Choroid plexus epithelial cell (primary cell): ENCODE results near the gene RANBP3.
"Not testable (repeated sequence)": the region's sequence is repeated elsewhere in the genome, so short reads cannot be mapped to it uniquely, and the experiment has no call there.

Experiments
- DNase-seq: peaks from one replicate; pipeline ENCODE4 v3.0.0-alpha.2; 2010; ENCODE audit warnings: low read depth
- H3K4me3 ChIP-seq: 2 replicates; pipeline ENCODE4 v1.5.1; 2011; ENCODE audit warnings: low read depth, mild to moderate bottlenecking, control low read depth, low read length, moderate library complexity
- TF ChIP-seq, protein P1 (sequence below): conservative IDR thresholded peaks from 2 replicates; pipeline ENCODE4 v1.5.1; 2011; ENCODE audit warnings: low read depth, mild to moderate bottlenecking, control low read depth, inconsistent platforms, low read length, moderate library complexity

RANBP3 gene, protein sequence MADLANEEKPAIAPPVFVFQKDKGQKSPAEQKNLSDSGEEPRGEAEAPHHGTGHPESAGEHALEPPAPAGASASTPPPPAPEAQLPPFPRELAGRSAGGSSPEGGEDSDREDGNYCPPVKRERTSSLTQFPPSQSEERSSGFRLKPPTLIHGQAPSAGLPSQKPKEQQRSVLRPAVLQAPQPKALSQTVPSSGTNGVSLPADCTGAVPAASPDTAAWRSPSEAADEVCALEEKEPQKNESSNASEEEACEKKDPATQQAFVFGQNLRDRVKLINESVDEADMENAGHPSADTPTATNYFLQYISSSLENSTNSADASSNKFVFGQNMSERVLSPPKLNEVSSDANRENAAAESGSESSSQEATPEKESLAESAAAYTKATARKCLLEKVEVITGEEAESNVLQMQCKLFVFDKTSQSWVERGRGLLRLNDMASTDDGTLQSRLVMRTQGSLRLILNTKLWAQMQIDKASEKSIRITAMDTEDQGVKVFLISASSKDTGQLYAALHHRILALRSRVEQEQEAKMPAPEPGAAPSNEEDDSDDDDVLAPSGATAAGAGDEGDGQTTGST

DNA sequence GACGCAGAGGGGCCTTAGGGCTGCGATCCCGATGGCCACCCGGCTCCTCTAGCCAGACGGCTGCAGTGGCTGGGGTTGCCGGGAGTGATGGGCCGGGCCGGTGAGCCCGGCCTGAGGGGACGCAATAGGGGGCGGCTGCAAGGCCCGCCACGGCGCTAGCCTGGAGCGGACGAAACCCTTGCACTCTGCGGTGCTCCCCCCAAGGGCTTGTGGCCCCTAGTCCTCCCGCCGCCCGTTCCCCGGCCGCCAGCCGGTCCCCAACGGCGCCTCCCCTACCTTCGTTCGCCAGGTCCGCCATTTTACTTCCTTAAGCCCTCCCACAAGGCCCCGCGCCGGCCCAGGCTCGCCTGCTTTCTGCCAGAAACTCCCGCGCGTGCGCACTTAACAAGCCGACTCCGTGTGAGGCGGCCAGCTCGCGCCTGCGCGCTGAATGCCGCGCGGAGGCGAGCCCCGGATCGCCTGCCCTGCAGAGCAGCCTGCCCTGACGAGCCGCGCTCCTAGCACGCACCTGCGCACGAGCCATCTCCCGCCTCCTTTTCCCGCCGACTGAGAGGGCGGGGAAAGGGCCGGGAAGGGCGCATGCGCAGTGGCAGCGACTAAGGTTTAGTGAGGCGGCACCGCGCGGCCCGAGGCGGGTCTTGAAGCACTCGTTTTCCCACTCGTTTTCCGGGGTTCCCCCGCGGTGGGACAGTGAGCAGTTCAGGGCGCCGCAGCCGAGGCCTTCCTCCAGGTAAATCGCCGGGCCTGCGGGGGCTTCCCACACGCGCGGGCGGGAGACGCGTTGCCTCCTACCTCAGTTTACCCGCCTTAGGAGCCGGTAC, at the start of gene RANBP3:
TSS of gene RANBP3 (minus strand) at position 356 of the 821 bp plus-strand sequence. CDS start at position 298, 58 bp downstream.
- peak; percentile 100 for DNase-seq
- peak within 1 kb of the TSS; percentile 92 for H3K4me3 ChIP-seq
- TF ChIP-seq, protein P1, sequence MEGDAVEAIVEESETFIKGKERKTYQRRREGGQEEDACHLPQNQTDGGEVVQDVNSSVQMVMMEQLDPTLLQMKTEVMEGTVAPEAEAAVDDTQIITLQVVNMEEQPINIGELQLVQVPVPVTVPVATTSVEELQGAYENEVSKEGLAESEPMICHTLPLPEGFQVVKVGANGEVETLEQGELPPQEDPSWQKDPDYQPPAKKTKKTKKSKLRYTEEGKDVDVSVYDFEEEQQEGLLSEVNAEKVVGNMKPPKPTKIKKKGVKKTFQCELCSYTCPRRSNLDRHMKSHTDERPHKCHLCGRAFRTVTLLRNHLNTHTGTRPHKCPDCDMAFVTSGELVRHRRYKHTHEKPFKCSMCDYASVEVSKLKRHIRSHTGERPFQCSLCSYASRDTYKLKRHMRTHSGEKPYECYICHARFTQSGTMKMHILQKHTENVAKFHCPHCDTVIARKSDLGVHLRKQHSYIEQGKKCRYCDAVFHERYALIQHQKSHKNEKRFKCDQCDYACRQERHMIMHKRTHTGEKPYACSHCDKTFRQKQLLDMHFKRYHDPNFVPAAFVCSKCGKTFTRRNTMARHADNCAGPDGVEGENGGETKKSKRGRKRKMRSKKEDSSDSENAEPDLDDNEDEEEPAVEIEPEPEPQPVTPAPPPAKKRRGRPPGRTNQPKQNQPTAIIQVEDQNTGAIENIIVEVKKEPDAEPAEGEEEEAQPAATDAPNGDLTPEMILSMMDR: no peak

DNA sequence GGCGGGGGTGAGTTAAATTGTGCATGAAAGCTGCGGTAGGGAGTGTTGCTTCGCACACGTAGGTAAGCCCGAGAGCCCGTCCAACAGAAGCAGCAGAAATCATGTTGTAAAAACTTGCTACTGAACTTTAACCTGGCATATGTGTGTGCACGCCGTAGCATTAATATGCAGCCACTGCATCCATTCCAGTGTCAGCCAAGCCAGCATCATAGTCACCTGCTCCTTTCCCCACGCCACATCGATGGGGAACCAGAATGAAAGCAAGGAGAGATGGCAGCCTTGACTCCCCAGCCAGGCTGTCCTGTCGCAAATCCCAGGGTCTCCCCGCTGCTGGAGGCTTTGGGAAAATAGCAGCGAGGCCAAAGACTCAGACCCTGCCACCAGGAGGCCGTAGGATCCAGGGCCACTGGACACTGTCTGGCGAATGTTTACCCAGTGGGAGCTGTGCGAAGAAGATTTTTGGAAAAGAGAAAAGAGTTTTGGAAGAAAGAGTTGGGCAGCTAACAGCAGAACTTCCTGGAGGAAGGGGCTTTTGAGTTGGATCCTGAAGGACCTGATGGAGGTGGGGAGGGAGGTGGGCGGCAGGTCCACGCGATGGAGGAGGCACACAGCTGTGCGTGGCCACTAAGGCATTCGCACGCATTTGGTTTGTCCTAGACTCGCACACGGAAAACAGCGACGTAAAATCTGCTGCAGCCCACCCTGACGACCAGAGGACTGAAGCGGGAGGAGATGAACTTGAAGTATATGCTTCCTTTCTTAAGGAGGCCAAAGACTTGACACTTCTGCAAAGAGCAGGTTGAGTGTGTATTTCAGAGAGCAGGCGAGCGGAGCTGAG, 48.7 kb upstream of the RANBP3 start:
- H3K4me3 ChIP-seq: no peak overlapping the region
- DNase-seq: no peak
- TF ChIP-seq, protein P1: no peak

DNA sequence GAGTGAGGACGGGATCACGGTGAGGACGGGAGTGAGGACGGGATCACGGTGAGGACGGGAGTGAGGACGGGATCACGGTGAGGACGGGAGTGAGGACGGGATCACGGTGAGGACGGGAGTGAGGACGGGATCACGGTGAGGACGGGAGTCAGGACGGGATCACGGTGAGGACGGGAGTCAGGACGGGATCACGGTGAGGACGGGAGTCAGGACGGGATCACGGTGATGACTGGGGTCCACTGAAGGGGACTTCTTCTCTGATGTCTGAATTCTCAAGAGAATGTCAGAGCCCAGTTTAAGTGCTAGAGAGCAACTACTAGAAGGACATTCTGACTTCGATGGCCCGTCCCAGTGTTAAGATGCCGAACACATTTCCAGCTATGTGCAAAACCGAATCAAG, 46.8 kb upstream of the RANBP3 start:
- not testable (repeated sequence) for DNase-seq, H3K4me3 ChIP-seq

DNA sequence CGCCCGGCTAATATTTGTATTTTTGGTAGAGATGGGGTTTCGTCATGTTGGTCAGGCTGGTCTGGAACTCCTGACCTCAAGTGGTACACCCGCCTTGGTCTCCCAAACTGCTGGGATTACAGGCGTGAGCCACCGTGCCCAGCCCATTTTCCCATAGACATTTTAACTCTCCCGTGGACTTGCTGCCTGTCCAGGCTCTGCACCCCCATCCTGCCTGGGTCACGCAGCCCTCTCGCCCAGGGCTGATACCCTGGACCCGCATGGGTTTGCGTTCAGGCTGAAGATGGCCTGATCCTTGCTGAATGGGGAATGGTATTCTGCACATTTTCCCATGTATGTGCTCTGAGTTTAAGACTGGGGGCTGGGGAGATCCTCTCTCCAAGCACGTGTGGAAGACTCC, 46.0 kb upstream of the RANBP3 start:
- TF ChIP-seq, protein P1: no peak
- no peak for DNase-seq
- no peak overlapping the region for H3K4me3 ChIP-seq

DNA sequence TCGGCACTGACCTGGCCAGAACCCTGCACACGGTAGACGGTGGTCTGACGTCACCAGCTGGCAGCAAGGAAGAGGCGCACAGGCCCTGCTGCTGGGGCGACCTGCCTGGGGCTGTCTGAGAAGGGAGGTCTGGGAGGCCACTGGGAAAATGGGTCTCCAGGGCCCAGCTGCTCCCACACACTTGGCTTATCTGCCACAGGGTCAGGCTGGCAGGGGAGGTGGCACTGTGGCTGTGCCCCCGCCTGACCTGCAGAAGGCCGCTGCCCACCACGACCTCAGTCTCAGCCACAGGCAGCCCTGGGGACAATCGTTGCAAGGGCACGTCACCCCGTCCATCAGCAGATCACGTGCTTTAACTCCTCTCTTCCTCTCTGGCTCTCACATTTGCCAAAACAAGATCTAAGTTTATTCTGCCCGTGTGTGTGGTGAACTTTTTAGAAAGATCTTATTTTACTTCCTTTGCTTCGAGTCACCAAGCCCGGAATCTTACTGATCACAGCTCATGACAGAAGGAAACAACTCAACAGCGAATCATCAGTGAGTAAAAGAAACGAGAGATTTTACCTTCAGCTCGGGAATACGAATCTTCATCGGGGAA, 45.2 kb upstream of the RANBP3 start:
- DNase-seq: peak; percentile 50
- TF ChIP-seq, protein P1: no peak

DNA sequence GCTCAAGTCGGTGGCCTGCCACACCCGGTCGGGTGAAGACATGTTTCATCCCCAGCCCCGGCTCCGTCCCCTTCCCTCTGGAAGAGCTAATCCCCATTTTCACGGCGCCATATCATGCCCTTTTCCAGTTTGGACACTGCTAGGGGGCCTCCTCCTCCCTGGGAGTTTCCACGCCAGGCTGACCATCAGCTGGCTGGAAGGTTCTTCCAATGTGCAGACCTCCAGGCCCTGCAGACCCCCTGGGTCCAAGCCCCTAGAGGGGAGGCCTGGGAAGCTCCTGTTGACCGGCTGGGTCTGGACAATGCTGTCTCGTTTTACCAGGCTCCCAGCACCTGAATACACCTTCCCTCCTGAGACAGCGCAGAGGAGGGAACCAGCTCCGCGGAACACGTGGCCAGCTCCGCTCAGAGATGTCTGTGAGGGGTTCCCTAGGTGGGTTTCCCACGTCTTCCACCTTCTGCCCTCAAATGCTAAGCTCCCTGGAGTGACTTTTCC, 44.7 kb upstream of the RANBP3 start:
- H3K4me3 ChIP-seq: no peak overlapping the region
- TF ChIP-seq, protein P1: no peak
- no peak for DNase-seq

More for the DNA sequence above, 45.2 kb upstream of the RANBP3 start:
- H3K4me3 ChIP-seq: no peak overlapping the region
